Fibroblast of skin of right quadriceps (primary cell): Measurements from ENCODE around the gene NF1.
"Not testable (repeated sequence)": the region's sequence is repeated elsewhere in the genome, so short reads cannot be mapped to it uniquely, and the experiment has no call there.

Source experiments
- DNase-seq: peaks from one replicate; pipeline ENCODE4 v3.0.0-alpha.2; 2013

NF1 gene

GRCh38 chr17:31266042-31266441 lies 171.3 kb downstream of the NF1 start:
- no peak for DNase-seq

- no peak for DNase-seq
These were observed 174.3 kb downstream of the NF1 start for GRCh38 chr17:31269036-31269577.

- DNase-seq = peak; percentile 99
These were observed 174.8 kb downstream of the NF1 start for GRCh38 chr17:31269578-31269983.

GRCh38 chr17:31272236-31272635 lies 177.5 kb downstream of the NF1 start:
- DNase-seq = no peak

DNA sequence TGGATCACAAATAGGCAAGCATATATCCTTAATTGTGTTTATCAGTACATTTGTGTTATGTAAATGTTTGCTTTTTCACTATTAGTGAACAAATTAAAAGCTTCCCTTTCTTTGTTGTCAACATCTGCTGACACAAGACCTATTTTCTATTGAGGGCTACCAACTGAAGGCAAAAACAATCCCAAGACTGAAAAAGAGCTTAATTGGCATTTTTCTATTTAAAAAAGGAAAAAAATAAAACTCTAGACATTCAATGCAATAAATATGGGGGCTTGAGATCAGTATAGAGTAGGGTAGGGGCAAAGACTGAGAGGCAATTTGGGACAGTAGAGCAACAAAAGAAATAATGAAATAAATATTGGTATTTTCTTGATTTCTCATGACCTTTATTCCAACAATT lies 178.0 kb downstream of the NF1 start:
- DNase-seq = no peak

GRCh38 chr17:31273516-31273915 lies 178.7 kb downstream of the NF1 start:
- no peak for DNase-seq

- peak; percentile 49 for DNase-seq
These were observed 179.5 kb downstream of the NF1 start for GRCh38 chr17:31274252-31274651.

- DNase-seq = no peak
These were observed 180.3 kb downstream of the NF1 start for GRCh38 chr17:31275116-31275515.

DNA sequence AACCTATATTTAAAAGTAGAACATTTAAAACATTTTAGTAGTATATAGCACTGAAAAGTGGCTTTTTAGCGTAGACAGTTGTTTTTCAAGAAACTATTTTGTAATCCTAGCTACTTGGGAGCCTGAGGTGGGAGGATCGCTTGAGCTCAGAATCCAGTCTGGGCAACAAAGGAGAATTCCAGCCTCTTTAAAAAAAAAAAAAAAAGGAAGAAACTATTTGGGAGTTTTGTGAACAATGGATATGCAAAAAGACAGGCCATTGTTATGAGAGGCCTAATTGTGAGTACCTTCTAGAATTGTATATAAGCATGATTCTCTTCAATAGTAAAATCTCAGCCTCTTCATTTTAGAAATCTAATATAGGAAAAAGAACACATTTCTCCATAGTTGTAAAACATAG lies 184.6 kb downstream of the NF1 start:
- DNase-seq = no peak

GRCh38 chr17:31281061-31281460 lies 186.3 kb downstream of the NF1 start:
- DNase-seq = no peak

- no peak for DNase-seq
These were observed 189.1 kb downstream of the NF1 start for GRCh38 chr17:31283841-31284240.

GRCh38 chr17:31286587-31286986 lies 191.8 kb downstream of the NF1 start:
- DNase-seq = no peak

- not testable (repeated sequence) for DNase-seq
These were observed 193.2 kb downstream of the NF1 start for GRCh38 chr17:31287932-31288331.

DNA sequence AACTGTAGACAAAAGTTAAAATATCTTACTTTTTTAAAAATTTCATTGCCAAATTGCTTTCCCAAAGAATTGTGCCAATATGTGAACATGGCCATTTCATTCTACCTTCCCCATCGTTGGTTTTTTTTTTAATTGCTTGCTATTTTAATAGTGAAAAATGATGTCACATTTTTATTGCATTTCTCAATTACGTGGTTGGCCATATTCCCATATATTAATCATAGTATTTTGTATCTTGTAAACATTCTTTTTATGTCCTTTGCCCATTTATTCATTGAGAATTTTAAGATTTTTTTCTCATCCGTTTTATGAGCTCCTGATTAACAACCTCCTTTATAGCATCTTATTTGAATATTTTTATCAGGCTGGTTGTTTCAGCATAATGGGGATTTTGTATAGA lies 195.0 kb downstream of the NF1 start:
- DNase-seq = peak; percentile 34

DNA sequence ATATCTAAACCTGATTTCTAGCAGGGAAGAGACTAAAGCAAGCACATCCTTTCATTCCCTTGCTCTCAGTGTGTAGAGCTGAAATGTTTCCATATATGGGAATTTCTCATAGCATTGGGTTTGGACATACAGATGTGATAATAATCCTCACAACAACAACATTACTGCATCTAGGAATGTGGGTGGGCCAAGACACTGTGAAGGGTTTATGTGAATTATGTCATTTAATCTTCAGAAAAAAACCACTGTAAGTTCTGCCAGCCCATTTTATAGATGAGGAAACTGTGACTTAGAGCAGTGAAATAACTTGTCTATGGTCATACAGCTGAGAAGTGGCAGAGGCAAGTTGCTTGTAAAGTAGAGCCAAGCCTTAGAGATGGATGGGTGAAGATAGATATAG lies 197.0 kb downstream of the NF1 start:
- peak; percentile 67 for DNase-seq

DNA sequence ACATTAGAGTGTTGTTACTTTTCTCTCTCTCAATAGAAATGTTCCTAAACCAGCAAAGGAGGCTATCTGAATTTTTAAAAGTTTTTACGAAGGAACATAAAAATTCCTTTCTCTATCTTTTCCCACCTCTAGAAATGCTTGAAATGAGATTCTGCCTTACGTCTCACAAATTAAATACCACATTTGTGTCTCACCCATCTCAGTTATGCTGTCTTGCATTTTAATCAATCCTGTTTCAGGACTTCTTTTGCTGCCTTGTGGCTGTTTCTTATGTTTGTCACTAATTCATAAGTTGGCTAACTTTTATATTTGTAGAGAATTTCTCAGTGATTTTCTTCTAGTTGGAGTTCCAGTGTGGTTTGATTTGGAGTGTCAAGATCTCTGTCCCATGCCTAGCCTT lies 198.8 kb downstream of the NF1 start:
- DNase-seq = peak; percentile 44

- DNase-seq = no peak
These were observed 199.5 kb downstream of the NF1 start for GRCh38 chr17:31294231-31294630.

DNA sequence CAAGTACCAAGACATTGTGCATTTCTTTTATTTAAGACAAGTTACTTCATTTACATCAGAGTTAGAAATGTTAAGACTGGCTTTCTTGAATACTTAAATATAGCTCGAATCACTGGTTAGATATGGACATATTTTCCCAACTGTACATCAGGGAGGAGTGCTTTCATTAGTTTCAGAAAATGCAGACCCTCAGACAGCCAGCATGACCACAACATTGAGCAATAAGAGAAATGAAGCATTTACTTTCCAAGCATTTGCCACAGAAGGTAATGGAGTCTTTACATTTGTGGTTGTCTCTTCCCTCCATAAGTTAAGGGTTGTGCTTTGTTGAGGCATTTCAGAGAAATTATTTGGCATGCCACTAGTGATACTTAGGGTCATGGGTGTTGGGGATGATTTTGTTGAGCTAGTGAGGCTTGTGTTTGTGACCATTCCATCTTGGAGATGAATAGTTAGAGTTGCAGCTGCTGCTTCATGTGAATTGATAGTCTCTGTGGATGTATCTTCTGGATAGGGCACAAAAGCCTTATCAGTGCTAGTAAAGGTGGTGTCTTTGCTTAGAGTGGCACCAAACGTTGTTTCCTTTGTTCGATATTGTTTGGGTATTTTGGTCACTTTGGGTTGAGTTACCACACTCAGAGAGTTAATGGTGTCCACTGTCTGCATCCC lies 200.2 kb downstream of the NF1 start:
- peak; percentile 74 for DNase-seq

GRCh38 chr17:31295489-31295871 lies 200.7 kb downstream of the NF1 start:
- no peak for DNase-seq

GRCh38 chr17:31296142-31296541 lies 201.4 kb downstream of the NF1 start:
- DNase-seq = no peak

GRCh38 chr17:31297090-31297489 lies 202.3 kb downstream of the NF1 start, which contains the start of gene OMG:
TSS of gene OMG (minus strand) at chr17:31297239. CDS start at chr17:31296331, 908 bp downstream.
- DNase-seq = no peak

- DNase-seq = no peak
These were observed 204.8 kb downstream of the NF1 start for GRCh38 chr17:31299624-31300023.

- no peak for DNase-seq
These were observed 212.9 kb downstream of the NF1 start for GRCh38 chr17:31307640-31308039.

DNA sequence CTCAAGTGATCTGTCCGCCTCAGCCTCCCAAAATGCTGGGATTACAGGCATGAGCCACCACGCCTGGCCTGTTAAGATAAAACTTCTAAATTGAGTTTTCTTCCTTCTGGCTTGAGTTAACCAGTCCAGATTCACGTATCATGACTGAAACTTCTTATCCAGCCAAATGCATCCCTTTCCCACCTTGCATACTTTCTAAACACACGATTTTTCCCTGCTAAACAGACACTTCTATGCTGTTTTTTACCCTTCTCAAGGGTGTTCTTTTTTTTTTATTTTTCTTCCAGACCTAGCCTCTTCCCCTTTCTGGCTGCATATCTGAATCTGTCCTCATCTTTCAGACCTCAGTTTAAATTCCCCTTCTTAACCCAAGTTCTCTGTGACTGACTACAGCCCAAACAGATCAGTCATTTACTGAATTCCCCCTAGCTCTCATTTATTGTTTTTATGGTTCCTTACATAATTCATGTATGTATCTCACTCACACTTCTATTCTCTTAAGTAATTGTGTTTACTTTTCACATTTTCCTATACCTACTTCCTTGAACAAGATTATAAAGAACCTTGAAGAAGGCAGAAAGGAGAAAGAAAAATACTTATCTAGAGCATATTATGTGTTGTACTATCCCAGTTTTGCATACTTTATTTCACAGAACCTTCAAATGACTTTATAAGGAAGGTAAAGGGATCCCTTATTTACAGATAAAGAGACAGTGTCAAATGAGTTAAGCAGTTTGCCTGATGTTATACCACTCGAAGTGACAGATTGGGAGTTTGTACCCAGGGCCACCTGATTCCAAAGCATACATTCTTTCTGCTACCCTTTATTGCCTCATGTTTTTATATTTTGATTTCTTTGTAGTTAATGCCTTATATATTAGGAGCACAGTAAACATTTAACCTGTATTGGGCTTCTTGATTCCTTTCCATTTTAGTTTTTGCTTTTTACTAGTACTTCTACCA lies 213.9 kb downstream of the NF1 start:
- DNase-seq = no peak
